Gastrocnemius medialis (tissue), 4 donors: ENCODE measurements around the gene CHST8. TPM values are rescaled to one million over a fixed set of nuclear protein-coding genes. Genes with fewer than 3 reads are reported as not detected.

Experiments used
- ATAC-seq, 2 donors: fragments of 150-250 bp; one replicate each; pipeline ENCODE4 v1.9.1; 2016
- DNase-seq, 2 donors: peaks; one replicate each; pipeline ENCODE4 v3.0.0-alpha.2; 2019
- H3K27ac ChIP-seq, 4 donors: fragments of 200-600 bp; sonication (generic); 1 replicate in 1 of 4; 2 replicates in 3 of 4; pipeline ENCODE4 v1.5.1; 2016 to 2018; ENCODE audit warnings: mild to moderate bottlenecking in 2 of 4, moderate library complexity in 1 of 4
- H3K27me3 ChIP-seq, 3 donors: fragments of 200-600 bp; sonication (generic) in 2 of 3; 1 replicate in 1 of 3; 2 replicates in 2 of 3; pipeline versions ENCODE4 v1.5.1 to v1.6.0; 2016 to 2019; ENCODE audit warnings: mild to moderate bottlenecking in 1 of 3, moderate library complexity in 1 of 3
- H3K36me3 ChIP-seq, 2 donors: fragments of 200-600 bp; sonication (generic) in 1 of 2; one replicate each; pipeline ENCODE4 v1.5.1; 2017 to 2018
- H3K4me1 ChIP-seq, 2 donors: fragments of 200-600 bp; sonication (generic) in 1 of 2; one replicate each; pipeline ENCODE4 v1.5.1; 2016 to 2017; ENCODE audit warnings: mild to moderate bottlenecking in 2 of 2
- H3K4me3 ChIP-seq, 4 donors: fragments of 200-600 bp; sonication (generic) in 3 of 4; 1 replicate in 1 of 4; 2 replicates in 3 of 4; pipeline ENCODE4 v1.5.1; 2016 to 2019; ENCODE audit warnings: mild to moderate bottlenecking in 2 of 4
- H3K9me3 ChIP-seq, 3 donors: fragments of 200-600 bp; sonication (generic) in 2 of 3; 1 replicate in 1 of 3; 2 replicates in 2 of 3; pipeline ENCODE4 v1.5.1; 2016 to 2019
- POLR2A ChIP-seq, 2 donors: fragments of 450-650 bp; IDR thresholded peaks; one replicate each; pipeline ENCODE4 v1.6.1; 2017; ENCODE audit warnings: antibody characterized with exemption in 2 of 2, mild to moderate bottlenecking in 2 of 2, moderate library complexity in 2 of 2
- in situ Hi-C, 4 donors: fragments of 200-750 bp; cut with MboI; loops; one replicate each; pipeline versions ENCODE4 v1.15.0 to v1.8.0; 2017; ENCODE audit warnings: low sequenced_read_pairs in 4 of 4
- intact Hi-C: fragments of 100-400 bp; cut with DNase I; formaldehyde crosslinking; loops from one replicate; pipeline ENCODE4 v1.15.1; 2023; ENCODE audit warnings: low total_unique reads
- total RNA-seq, 4 donors: library from RNA; depleted of rRNA; stranded (reverse); fragments of >200 nt; gene quantifications; one replicate each; pipeline versions ENCODE4 v1.1.0 to v1.2.3, GENCODE V29; 2016
- TF ChIP-seq, protein P1 (sequence below), 5 experiments: fragments of 450-650 bp in 3 of 5; fragments of 200-600 bp in 2 of 5; sonication (generic) in 2 of 5; IDR thresholded peaks in 4 of 5; conservative IDR thresholded peaks in 1 of 5; 1 replicate in 4 of 5; 2 replicates in 1 of 5; pipeline ENCODE4 v1.5.1; 2016 to 2019; ENCODE audit warnings: antibody characterized with exemption in 5 of 5, mild to moderate bottlenecking in 3 of 5, moderate library complexity in 3 of 5

Gene CHST8
- total RNA-seq, 4 donors from 2014 or later, result 0.29 to 0.46 TPM; not detected in 2

DNA sequence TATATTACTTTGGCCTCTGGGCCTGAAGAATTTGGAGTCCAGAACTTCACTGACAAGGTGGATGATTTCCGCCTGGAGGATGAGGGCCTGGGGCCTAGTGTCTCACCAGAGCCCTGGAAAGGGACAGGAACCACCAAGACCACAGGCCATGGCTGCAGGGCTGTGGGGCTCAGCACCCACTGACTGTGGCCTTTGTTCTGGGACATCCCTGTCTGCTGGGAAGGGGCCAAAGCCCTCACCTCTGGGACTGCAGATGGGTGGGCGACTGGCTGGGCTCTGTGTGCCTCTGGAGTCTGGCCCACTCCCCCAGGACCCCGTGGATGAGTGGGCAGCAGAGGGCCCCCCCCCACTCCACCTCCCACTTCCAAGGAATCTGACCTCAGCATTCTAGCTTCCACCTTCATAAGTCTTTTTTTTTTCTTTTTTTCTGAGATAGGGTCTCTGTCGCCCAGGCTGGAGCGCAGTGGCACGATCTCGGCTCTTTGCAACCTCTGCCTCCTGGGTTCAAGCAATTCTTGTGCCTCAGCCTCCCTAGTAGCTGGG lies 20.3 kb downstream of the CHST8 start:
- in situ Hi-C loops (no loop called here), intact Hi-C loops (no loop called here)
- ATAC-seq (no peak), DNase-seq (no peak)
- H3K4me3 ChIP-seq, result no peak overlapping the region
- peaks cover 0 to 3% (median 0%) of the 10 kb centered on the region in 3 donors for H3K27me3 ChIP-seq
- no peak overlapping the region for H3K27ac ChIP-seq
- H3K4me1 ChIP-seq, result no peaks in the 10 kb centered on the region
- H3K9me3 ChIP-seq, result no peaks in the 10 kb centered on the region
- TF ChIP-seq, protein P1, sequence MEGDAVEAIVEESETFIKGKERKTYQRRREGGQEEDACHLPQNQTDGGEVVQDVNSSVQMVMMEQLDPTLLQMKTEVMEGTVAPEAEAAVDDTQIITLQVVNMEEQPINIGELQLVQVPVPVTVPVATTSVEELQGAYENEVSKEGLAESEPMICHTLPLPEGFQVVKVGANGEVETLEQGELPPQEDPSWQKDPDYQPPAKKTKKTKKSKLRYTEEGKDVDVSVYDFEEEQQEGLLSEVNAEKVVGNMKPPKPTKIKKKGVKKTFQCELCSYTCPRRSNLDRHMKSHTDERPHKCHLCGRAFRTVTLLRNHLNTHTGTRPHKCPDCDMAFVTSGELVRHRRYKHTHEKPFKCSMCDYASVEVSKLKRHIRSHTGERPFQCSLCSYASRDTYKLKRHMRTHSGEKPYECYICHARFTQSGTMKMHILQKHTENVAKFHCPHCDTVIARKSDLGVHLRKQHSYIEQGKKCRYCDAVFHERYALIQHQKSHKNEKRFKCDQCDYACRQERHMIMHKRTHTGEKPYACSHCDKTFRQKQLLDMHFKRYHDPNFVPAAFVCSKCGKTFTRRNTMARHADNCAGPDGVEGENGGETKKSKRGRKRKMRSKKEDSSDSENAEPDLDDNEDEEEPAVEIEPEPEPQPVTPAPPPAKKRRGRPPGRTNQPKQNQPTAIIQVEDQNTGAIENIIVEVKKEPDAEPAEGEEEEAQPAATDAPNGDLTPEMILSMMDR (IDR thresholded peaks at IDR 0.05 in 4 of 5, conservative IDR thresholded peaks at IDR 0.05 in 1 of 5), result no peak
- TF ChIP-seq POLR2A (IDR thresholded peaks at IDR 0.05), result no peak
- no peaks in the 10 kb centered on the region for H3K36me3 ChIP-seq

DNA sequence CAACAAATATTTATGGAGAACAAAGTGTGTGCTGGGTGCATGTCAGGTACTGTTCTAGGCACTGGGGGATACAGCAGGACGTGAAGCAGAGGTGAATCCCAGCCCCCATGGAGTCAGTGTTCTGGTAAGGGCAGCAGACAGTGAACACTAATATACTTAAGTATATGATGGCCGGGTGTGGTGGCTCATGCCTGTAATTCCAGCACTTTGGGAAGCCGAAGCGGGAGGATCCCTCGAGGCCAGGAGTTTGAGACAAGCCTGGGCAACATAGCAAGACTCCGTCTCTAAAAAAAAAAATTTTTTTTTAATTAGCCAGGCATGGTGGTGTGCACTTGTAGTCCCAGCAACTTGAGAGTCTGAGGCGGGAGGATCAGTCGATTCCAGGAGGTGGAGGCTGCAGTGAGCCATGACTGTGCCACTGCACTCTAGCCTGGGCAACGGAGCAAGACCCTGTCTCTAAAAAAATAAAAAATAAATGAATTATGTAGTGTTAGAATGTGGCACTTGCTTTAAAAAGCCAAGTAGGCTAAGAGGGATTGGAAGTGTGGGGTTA lies 22.6 kb downstream of the CHST8 start:
- no peak for TF ChIP-seq POLR2A (IDR thresholded peaks at IDR 0.05)
- TF ChIP-seq, protein P1 (IDR thresholded peaks at IDR 0.05 in 4 of 5, conservative IDR thresholded peaks at IDR 0.05 in 1 of 5), result no peak
- Histone ChIP-seq H3K9me3 (no peaks in the 10 kb centered on the region), H3K27ac (no peak overlapping the region), H3K4me3 (no peak overlapping the region), H3K36me3 (no peaks in the 10 kb centered on the region), H3K4me1 (no peaks in the 10 kb centered on the region), H3K27me3 (peaks cover 0 to 3% (median 0%) of the 10 kb centered on the region in 3 donors)
- ATAC-seq, result no peak
- no peak for DNase-seq
- in situ Hi-C loops, result no loop called here
- intact Hi-C loops, result no loop called here

DNA sequence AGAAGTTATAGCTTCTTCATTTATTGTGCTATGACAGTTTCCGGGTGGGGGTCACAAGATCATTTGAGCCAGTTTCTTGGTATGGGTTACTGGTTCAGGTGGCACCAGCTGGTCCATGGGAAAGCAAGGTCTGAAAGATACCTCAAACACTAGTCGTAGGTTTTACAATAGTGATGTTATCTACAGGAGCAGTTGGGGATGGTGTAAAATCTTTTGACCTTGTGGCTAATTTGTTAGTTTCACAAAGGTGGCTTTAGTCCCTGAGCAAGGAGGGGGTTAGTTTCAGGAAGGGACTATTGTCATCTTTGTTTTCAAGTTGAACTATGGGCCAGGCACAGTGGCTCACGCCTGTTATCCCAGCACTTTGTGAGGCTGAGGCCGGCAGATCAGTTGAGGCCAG lies 24.6 kb downstream of the CHST8 start:
- ATAC-seq (no peak), DNase-seq (no peak)
- Histone ChIP-seq H3K9me3 (no peaks in the 10 kb centered on the region), H3K36me3 (no peaks in the 10 kb centered on the region), H3K27me3 (no peaks in the 10 kb centered on the region), H3K27ac (no peak overlapping the region), H3K4me3 (no peak overlapping the region), H3K4me1 (no peaks in the 10 kb centered on the region)
- no peak for TF ChIP-seq POLR2A (IDR thresholded peaks at IDR 0.05)
- TF ChIP-seq, protein P1 (IDR thresholded peaks at IDR 0.05 in 4 of 5, conservative IDR thresholded peaks at IDR 0.05 in 1 of 5), result no peak
- intact Hi-C loops (no loop called here), in situ Hi-C loops (no loop called here)

DNA sequence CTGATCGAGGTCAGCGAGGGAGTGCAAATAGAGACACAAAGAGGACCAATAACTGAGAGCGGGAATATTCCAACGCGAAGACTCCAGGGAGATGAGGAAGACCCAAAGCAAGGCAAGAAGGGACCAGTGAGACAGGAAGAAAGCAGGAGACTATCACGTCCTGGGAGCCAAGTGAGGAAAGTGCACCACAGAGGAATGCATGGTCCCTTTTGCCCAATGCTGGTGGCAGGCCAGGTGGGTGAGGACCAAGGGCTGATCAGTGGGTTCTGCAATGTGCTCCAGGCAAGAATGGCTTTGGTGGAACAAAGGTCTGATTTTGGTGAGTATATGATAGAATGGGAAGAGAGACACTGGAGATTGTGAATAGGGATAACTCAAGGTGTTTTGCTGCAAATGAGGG lies 25.4 kb downstream of the CHST8 start:
- DNase-seq, result no peak
- Histone ChIP-seq H3K27me3 (no peaks in the 10 kb centered on the region), H3K4me1 (no peaks in the 10 kb centered on the region), H3K9me3 (no peaks in the 10 kb centered on the region), H3K36me3 (no peaks in the 10 kb centered on the region), H3K4me3 (no peak overlapping the region), H3K27ac (no peak overlapping the region)
- intact Hi-C loops, result no loop called here
- TF ChIP-seq, protein P1 (IDR thresholded peaks at IDR 0.05 in 4 of 5, conservative IDR thresholded peaks at IDR 0.05 in 1 of 5), result no peak
- no peak for TF ChIP-seq POLR2A (IDR thresholded peaks at IDR 0.05)
- ATAC-seq, result no peak
- in situ Hi-C loops, result no loop called here
